GM18907 (cell line): ENCODE data around the gene POR.
A peak's percentile ranks its signal among the peaks of the same experiment; 100 is the strongest.
"Not testable (repeated sequence)": the region's sequence is repeated elsewhere in the genome, so short reads cannot be mapped to it uniquely, and the experiment has no call there.

Source experiments
- ATAC-seq: cut with Tn5 transposase; IDR thresholded peaks from one replicate; pipeline ENCODE4 v1.9.1; 2021; ENCODE audit warnings: mild to moderate bottlenecking, moderate library complexity; ENCODE audit not compliant: unreplicated experiment

POR gene

DNA sequence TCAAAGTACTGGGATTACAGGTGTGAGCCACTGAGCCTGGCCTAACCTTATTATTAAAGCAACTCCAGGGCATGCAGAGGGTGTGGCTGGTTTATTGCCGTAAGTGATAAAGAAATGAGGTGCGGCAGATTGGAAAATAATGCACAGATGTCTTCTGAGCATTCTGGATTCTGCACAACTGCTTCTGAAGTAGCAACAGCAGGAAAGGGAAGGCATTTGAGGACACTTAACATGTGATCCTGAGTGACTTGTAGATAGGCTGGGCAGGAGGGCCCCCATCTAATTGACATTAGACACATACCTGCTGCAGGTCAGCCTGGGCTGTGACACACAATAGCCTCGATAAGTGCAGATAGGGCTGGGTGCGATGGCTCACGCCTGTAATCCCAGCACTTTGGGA is 30.5 kb upstream of the POR start:
- no peak for ATAC-seq

DNA sequence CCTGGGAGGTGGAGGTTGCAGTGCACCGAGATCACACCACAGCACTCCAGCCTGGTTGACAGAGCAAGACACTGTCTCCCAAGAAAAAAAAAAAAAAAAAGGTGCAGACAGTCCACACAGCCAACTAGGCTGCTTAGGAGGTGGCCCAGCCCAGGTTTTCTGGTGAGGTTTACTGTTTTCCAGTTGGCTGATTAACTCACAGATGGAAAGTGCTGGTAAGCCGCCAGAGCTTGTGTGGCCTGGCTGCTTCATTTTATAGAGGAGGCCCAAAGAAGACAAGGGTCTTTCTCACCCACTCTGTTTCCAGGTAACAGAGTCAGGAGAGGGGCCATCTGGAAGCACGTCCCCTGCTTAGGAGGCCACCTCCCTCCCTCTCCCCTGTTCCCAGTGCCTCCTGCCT is 29.9 kb upstream of the POR start:
- no peak for ATAC-seq

DNA sequence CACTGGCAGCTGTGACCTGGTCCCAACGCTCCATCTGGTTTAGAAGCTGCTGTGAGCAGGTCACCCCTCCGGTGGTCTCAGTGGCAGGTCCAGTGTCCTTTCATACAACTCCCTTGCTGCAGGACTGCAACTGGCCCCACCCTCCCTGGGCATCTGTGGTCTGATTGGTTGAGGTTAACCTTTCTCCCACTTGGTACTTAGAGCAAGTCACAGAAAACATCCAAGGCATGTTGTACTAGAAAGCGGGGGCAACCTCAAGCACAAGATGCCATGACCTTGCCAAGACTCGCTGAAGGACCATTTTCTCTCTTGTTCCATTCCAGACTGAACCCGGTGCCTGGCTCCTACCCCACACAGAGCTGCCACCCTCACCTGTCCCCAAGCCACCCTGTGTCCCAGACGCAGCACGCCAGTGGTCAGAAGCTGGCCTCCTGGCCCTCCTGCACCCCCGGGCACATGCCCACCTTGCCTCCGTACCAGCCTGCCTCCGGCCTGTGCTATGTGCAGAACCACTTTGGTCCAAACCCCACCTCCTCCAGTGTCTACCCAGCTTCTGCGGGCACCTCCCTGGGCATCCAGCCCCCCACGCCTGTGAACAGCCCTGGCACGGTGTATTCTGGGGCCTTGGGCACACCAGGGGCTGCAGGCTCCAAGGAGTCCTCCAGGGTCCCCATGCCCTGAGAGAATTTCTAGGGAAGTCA is 27.1 kb upstream of the POR start:
- no peak for ATAC-seq

DNA sequence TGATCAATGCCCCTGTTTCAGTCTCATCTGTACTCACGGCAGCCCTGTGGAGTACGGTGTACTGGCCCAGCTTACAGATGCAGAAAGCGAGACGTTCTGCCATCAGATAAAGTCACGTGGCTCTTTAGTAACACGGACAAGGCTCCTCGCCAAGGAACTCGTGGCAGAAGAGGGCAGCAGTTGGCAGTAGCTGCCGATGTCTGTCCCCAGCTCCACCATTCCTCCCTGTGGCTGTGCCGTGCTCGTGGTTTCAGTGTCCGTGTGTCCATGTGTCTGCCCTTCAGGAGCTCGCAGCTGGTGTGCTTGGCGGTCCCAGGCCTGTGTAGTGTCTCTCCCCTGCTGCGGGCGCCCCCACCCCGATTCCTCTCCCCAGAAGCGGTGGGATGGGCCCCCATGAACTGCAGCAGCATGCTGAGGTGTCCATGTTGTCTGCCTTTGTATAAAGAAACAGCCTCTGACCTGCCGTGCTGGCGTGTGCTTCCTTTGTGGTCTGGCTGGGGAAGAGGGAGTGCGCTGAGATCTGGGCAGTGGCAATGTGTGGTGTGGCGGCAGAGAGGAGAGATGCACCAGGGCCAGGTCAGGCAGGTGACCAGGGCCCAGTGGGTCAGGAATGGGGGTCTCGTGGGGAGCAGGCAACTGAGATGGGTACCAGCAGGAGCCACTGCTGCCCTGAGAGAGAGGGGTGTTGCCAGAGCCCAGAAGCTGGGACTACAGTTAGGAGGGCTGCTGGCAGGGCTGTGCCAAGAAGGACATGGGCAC is 26.3 kb upstream of the POR start:
- no peak for ATAC-seq

DNA sequence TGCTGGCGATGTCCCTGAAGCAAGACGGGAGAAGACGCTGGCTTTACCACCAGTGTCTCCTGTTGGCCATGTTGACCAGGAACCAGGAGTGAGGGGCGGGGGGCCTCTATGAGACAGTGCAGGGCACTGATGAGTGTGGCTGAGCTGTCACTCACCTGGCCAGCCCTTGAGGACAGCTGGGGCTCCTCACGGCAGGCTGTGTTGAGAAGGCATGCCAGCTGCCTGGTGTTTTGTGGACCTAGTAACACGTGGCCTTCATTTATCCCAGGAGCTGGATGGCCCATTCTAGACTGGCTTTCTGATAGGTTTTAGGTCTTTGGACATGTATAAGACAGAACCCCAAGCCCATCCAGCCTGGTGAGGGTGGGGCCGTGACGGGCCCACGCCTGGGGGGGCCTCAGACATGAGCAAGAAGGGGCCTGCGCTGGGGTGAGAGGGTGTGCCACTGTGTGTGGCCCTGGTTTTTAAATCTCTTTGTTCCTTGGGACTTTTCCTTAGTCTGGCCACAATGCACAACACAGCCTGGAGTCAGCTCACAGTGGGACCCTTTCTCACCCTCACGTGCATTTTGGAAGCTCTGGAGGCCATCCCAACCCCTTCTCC is 25.6 kb upstream of the POR start:
- no peak for ATAC-seq

DNA sequence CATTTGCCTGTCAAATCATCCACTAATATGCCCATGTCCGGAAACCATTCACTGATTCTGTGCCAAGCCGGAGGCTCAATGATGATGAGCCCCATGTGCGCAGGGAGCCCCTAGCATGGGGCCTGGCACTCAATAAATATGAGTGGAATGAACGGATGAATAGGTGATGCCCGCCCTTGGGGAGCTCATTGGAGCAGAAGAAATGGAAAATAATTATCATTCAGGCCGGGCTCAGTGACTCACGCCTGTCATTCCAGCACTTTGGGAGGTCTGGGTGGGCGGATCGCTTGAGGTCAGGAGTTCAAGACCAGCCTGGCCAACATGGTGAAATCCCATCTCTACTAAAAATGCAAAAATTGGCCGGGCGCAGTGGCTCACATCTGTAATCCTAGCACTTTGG is 25.1 kb upstream of the POR start:
- ATAC-seq, result no peak

DNA sequence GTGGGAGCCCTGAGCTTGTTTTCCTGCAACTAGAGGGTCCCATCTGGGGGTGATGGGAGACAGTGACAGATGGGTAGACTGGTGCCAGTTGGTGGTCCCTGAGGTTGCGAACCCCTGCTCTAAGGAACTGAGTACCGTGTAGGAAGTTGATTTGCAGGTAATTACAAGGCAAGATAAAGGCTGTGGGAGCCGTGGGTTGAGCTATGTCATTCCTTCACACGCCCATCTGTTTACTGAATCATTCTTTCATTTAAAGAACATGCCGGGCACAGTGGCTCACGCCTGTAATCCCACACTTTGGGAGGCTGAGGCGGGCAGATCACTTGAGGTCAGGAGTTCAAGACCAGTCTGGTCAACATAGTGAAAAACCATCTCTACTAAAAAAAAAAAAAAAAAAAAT is 23.7 kb upstream of the POR start:
- not testable (repeated sequence) for ATAC-seq

DNA sequence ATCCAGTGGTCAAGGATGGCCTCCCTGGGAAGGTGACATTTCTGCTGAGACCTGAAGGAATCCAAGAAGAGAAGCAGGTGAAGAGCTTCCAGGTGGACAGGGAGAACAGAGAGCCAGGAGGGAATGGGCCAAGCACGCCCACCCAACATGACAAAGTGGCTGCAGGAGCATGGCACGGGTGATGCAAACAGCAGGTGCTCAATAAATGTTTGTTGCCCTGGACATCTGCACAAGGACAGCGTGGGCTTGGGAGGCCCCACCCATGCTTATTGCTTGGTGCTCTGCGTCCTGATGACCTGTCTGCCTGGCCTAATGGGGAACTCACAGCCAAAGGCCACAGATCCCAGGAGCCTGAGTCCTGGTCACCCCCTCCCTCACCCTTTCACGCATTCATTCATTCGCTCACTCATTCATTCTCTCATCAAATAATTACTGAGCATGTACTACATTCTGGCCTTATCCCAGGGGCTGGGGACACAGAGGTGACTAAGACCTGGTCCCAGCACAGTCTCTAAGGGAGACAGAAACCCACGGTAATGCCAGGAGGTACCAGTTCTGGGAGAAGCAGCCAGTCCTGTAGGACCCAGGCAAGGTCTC is 23.0 kb upstream of the POR start:
- ATAC-seq, result no peak

DNA sequence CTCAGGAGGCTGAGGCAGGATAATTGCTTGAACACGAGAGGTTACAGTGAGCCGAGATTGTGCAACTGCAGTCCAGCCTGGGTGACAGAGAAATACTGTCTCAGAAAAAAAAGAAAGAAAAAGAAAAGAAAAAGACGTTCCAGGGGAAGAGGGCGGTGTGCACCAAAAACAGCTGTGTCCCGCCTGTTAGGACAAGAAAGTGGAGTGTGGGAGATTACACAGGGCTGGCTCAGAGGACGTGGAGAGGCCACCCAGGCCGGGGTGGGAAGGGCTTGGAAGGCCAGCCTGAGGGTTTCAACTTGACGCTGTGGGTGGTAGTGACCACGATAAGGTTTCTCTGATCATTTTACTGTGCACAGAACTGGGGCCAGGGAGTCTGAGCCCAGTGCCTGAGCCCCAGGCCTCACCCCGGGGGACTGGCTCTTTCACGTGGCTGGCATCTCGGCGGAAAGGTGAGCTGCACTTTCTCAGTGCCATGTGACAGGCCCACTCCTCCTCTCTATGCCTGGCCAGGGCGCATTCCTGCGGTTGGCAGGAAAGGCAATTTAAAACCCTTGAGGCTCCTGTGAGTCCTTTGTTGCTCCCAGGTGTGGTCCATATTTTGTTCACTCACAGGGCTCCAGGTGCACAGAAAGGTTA is 22.2 kb upstream of the POR start:
- ATAC-seq, result no peak

DNA sequence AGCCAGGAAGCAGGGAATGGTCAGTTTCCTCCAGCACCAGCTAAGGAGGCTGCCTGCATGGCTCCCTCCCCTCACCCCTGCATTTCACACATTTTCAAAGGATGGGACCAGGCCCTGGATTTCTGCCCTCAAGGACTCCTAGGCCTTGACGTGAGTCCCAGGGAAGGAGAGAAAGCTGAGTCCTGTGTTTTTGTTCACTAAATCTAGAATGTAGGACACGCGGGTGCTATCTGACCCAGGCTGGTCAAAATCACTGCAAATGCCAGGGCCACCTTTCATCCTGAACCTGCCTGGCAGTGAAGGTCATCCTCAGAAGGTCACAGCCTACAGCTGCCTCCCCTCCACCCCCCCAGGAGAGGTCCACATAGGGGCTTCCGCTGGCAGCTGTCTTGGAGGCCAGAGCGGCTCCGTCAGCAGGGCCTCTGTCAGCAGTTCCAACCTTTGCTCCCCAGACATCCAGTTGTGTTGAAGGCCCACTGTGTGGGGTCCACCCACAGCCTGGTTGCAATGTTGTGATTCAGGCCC is 18.1 kb upstream of the POR start:
- ATAC-seq, result no peak

DNA sequence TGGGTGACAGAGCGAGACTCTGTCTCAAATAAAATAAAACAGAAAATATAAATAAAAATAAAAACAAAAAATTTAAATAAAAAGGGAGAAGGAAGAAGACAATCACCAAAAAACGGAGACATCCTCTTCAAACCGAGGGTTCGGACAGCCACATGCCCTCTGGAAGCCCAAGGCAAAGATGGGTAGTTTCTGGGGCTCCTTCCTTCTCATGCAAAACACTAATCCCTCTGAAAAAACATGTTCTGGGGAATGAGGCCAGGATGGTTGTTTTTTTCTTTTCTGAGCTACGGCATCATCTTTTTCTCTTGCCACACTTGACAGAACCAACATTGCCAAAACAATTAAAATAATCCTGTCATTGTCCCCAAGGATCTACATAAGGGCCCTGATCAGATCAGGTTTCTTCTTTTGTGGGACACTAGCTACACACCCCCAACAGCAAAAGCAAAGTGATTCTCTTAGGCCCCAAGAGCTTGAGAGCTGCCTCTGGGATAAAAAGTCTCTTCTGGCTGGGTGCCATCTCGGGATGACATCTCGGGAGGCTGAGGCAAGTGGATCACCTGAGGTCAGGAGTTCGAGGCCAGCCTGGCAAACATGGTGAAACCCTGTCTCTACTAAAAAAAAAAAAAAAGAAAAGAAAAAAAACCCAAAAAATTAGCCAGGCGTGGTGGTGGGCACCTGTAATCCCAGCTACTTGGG is 14.2 kb upstream of the POR start:
- no peak for ATAC-seq

DNA sequence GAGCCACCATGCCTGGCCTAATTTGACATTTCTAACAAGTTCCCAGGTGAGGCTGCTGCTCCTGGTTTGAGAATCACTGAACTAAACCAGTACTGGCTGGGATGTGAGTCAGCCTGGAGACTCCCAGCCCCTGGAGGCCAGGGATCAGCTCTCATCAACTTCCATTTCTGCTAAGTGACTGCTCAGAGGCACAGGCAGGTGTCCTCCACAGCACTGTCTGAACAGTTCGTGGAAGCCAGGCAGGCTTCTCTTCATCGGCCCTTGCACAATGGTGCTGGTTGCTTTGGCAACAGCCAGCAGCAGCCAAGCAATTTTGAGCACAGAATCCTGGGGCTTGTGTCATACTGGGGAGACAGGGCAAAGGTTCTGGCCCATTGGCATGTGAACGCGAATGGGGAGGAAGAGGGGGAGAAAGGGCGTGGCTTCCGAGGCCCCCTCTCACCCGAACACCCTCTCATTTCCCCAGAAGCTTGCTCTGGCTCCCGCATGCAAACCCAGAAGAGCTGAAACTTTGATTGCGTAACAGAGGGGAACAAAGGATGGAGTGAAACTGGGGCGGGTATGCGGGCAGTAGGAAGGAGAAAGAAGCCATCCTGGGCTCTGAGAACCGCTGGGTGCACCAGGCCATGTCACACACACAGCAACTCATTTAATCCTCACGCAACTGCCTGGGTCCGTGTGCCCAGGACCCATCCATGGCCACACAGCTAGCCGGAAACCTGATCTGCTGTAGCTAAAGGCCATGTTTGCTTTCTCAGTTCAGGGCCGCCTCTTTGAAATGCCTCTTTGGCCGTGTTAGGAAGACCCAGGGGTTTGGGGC is 9.0 kb upstream of the POR start:
- ATAC-seq, result no peak

DNA sequence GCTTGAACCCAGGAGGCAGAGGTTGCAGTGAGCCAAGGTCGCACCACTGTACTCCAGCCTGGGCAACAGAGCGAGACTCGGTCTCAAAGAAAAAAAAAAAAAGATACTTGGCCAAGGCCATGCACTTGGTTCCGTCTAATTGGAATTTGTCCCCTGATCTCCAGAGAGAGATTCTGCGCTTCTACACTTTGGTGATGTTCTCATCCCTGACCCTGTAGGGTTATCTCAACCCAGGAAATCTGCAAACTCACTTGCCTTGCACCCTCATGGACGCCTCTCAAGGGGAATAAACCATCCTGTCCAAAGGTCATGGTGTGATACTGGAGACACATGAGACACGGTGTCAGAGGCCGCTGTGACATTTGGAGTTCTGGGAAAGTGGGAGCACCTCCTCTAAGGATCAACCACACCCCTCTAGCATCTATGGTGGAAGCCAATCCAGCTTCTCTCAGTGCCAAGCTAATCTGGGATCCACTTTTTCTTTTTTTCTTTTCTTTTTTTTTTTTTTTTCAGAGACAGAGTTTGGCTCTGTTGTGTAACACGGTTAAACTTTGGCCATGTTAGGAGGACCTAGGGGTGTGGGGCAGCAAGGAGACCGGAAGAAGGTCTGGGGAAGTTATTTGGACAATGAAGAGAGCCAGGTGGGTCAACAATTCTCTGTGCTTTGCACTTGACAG is 7.8 kb upstream of the POR start:
- ATAC-seq, result no peak

DNA sequence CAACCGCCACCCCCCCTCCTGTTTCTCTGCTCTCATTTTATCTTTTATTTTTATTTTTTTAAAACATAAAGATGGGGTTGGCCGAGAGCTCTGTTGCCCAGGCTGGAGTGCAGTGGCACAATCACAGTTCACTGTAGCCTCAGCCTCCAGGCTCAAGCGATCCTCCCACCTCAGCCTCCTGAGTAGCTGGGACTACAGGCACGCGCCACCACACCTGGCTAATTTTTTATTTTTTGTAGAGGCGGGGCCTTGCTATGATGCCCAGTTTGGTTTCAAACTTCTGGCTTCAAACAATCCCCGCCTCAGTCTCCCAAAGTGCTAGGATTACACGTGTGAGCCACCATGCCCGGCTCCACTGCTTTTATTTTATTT is 7.3 kb upstream of the POR start:
- ATAC-seq, result not testable (repeated sequence)

DNA sequence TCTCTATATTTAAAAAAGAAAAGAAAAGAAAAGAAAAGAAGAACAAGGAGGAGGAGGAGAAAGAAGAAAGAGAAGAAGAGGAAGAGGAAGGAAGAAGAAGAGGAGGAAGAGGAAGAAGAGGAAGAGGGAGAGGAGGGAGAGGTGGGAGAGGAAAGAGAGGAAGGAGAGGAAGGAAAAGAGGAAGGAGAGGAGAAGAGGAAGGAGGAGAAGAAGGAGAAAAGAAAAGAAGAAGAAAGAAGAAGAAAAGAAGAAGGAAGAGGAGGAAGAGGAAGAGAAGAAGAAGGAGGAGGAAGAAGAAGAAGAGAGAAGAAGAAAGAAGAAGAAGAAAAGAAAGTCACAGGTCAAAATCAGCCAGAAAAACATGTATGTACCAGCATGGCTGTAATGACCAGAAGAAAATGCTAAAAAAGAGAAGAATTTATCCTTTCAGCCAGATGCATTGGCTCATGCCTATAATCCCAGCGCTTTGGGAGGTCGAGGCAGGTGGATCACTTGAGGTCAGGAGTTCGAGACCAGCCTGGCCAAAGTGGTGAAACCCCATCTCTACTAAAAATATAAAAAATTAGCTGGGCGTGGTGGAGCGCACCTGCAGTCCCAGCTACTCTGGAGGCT is 5.3 kb upstream of the POR start:
- no peak for ATAC-seq

DNA sequence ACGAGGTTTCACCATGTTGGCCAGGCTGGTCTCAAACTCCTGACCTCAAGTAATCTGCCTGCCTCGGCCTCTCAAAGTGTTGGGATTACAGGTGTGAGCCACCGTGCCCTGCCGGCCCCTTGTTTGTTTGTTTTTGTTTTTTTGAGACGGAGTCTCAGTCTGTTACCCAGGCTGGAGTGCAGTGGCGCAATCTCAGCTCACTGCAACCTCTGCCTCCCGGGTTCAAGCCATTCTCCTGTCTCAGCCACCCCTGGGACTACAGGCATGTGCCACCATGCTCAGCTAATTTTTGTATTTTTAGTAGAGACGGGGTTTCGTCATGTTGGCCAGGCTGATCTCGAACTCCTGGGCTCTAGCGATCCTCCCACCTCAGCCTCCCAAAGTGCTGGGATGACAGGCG is 3.8 kb upstream of the POR start:
- not testable (repeated sequence) for ATAC-seq

DNA sequence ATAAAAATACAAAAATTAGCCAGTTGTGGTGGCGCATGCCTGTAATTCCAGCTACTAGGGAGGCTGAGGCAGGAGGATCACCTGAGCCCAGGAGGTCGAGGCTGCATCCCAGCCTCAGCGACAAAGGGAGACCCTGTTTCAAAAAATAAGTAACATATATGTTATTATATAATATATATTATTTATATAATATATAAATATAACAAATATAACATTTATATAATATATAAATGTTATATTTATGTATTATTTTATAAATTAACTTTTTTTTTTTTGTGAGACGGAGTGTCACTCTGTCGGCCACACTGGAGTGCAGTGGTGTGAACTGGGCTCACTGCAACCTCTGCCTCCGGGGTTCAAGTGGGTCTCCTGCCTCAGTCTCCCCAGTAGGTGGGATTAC is 1.5 kb upstream of the POR start:
- no peak for ATAC-seq

DNA sequence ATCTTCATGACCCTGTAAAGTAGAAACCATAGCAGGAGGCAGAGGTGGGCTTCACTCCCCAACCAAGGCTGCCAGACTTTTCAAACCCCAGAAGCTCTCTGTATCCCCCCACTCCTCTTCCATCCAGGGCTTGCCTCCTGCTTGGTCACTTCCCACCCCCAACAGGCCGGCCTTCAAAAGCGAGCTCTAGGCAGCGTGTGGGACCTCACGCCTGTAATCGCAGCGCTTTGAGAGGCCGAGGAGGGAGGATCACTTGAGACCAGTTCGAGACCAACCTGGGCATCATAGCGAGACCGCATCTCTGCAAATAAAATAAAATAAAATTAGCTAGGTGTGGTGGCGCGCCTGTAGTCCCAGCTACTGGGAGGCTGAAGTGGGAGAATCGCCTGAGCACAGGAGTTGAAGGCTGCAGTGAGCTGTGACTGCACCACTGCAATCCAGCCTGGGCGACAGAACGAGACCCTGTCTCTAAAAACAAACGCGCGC is 743 bp upstream of the POR start:
- peak; percentile 1 for ATAC-seq
